H9 (cell line): ENCODE measurements around the gene PHKA2. TPM values are rescaled to one million over a fixed set of nuclear protein-coding genes. Genes with fewer than 3 reads are reported as not detected.

Experiments
- DNase-seq: peaks from one replicate; pipeline ENCODE4 v3.0.0-alpha.2; 2017
- H2AFZ ChIP-seq: one replicate; pipeline ENCODE4 v1.6.1; 2013; ENCODE audit warnings: mild to moderate bottlenecking, low read length, control low read depth, moderate library complexity
- H2AK5ac ChIP-seq: 2 replicates; pipeline ENCODE4 v1.6.1; 2013; ENCODE audit warnings: low read length, control low read depth, mixed read lengths; ENCODE audit not compliant: insufficient read length
- H2BK120ac ChIP-seq: one replicate; pipeline ENCODE4 v1.6.1; 2013; ENCODE audit warnings: low read depth, mild to moderate bottlenecking, low read length, control low read depth, inconsistent platforms; ENCODE audit not compliant: poor library complexity, severe bottlenecking
- H2BK12ac ChIP-seq: 2 replicates; pipeline ENCODE4 v1.6.1; 2013; ENCODE audit warnings: low read length, control low read depth, mixed read lengths, low read depth; ENCODE audit not compliant: insufficient read length
- H2BK15ac ChIP-seq: 2 replicates; pipeline ENCODE4 v1.6.1; 2013; ENCODE audit warnings: low read depth, low read length, control low read depth
- H2BK20ac ChIP-seq: one replicate; pipeline ENCODE4 v1.6.1; 2013; ENCODE audit warnings: low read depth, mild to moderate bottlenecking, low read length, control low read depth, inconsistent platforms; ENCODE audit not compliant: poor library complexity, severe bottlenecking
- H2BK5ac ChIP-seq: 2 replicates; pipeline ENCODE4 v1.6.1; 2013; ENCODE audit warnings: low read length, control low read depth, mixed read lengths; ENCODE audit not compliant: insufficient read length
- H3K14ac ChIP-seq: 2 replicates; pipeline ENCODE4 v1.6.1; 2013; ENCODE audit warnings: low read length, control low read depth; ENCODE audit not compliant: insufficient read depth
- H3K18ac ChIP-seq: 2 replicates; pipeline ENCODE4 v1.6.1; 2013; ENCODE audit warnings: low read depth, mild to moderate bottlenecking, mixed read lengths, low read length, control low read depth; ENCODE audit not compliant: insufficient read length
- H3K23ac ChIP-seq: 2 replicates; pipeline ENCODE4 v1.6.1; 2013; ENCODE audit warnings: low read length, control low read depth, mixed read lengths, low read depth; ENCODE audit not compliant: insufficient read length
- H3K23me2 ChIP-seq: 2 replicates; pipeline ENCODE4 v1.6.1; 2013; ENCODE audit warnings: low read depth, mild to moderate bottlenecking, mixed read lengths, low read length, control low read depth; ENCODE audit not compliant: insufficient read length, poor library complexity, severe bottlenecking
- H3K27ac ChIP-seq: 2 replicates; pipeline ENCODE4 v1.5.1; 2013; ENCODE audit warnings: low read length, control low read depth, mixed read lengths, low read depth; ENCODE audit not compliant: insufficient read length
- H3K27me3 ChIP-seq: 2 replicates; pipeline ENCODE4 v1.6.1; 2013; ENCODE audit warnings: low read length, control low read depth, inconsistent platforms; ENCODE audit not compliant: insufficient read depth
- H3K4ac ChIP-seq: 2 replicates; pipeline ENCODE4 v1.6.1; 2013; ENCODE audit warnings: low read depth, mild to moderate bottlenecking, control low read depth, inconsistent platforms, low read length, moderate library complexity
- H3K4me1 ChIP-seq: 2 replicates; pipeline ENCODE4 v1.6.1; 2013; ENCODE audit warnings: low read length, control low read depth, inconsistent platforms; ENCODE audit not compliant: insufficient read depth
- H3K4me2 ChIP-seq: 2 replicates; pipeline ENCODE4 v1.6.1; 2013; ENCODE audit warnings: low read length, control low read depth, mixed read lengths; ENCODE audit not compliant: insufficient read length, insufficient read depth
- H3K56ac ChIP-seq: 2 replicates; pipeline ENCODE4 v1.6.1; 2013; ENCODE audit warnings: low read depth, mild to moderate bottlenecking, mixed read lengths, low read length, control low read depth; ENCODE audit not compliant: insufficient read length
- H3K79me1 ChIP-seq: 2 replicates; pipeline ENCODE4 v1.6.1; 2013; ENCODE audit warnings: low read depth, mild to moderate bottlenecking, moderate library complexity, low read length, control low read depth, inconsistent platforms; ENCODE audit not compliant: insufficient read depth, poor library complexity, severe bottlenecking
- H3K79me2 ChIP-seq: 2 replicates; pipeline ENCODE4 v1.6.1; 2013; ENCODE audit warnings: low read length, control low read depth, inconsistent platforms; ENCODE audit not compliant: insufficient read depth
- H3K9ac ChIP-seq: 2 replicates; pipeline ENCODE4 v1.6.1; 2013; ENCODE audit warnings: low read length, control low read depth, mixed read lengths; ENCODE audit not compliant: insufficient read length; ENCODE audit errors: extremely low read depth
- H3K9me3 ChIP-seq: one replicate; pipeline ENCODE4 v1.6.1; 2013; ENCODE audit warnings: low read depth, low read length, inconsistent platforms; ENCODE audit not compliant: control insufficient read depth
- H3T11ph ChIP-seq: one replicate; pipeline ENCODE4 v1.6.1; 2013; ENCODE audit warnings: mild to moderate bottlenecking, low read length, control low read depth, inconsistent platforms
- H4K20me1 ChIP-seq: one replicate; pipeline ENCODE4 v1.6.1; 2013; ENCODE audit not compliant: control insufficient read depth, insufficient read length, insufficient read depth
- H4K5ac ChIP-seq: 2 replicates; pipeline ENCODE4 v1.6.1; 2013; ENCODE audit warnings: low read depth, mild to moderate bottlenecking, mixed read lengths, low read length, control low read depth; ENCODE audit not compliant: insufficient read length
- H4K8ac ChIP-seq: replicated peaks from 2 replicates; pipeline ENCODE4 v1.6.1; 2013; ENCODE audit warnings: low read length, control low read depth, mixed read lengths, low read depth; ENCODE audit not compliant: insufficient read length
- H4K91ac ChIP-seq: 2 replicates; pipeline ENCODE4 v1.6.1; 2013; ENCODE audit warnings: low read depth, mild to moderate bottlenecking, moderate library complexity, mixed read lengths, low read length, control low read depth; ENCODE audit not compliant: insufficient read length
- H3K27ac Mint-ChIP-seq, 3 experiments: 2 replicates in 2 of 3; 3 replicates in 1 of 3; pipeline ENCODE4 v1.8.0; 2020 to 2021; ENCODE audit warnings: mixed read lengths in 3 of 3, mild to moderate bottlenecking in 1 of 3, moderate library complexity in 1 of 3
- H3K27me3 Mint-ChIP-seq: 2 replicates; pipeline ENCODE4 v1.8.0; 2021; ENCODE audit warnings: low read depth, mild to moderate bottlenecking, moderate library complexity, mixed read lengths
- H3K36me3 Mint-ChIP-seq, 3 experiments: 2 replicates in 2 of 3; 3 replicates in 1 of 3; pipeline ENCODE4 v1.8.0; 2020 to 2021; ENCODE audit warnings: low read depth in 3 of 3, mixed read lengths in 3 of 3; ENCODE audit not compliant: insufficient read depth in 1 of 3
- H3K4me1 Mint-ChIP-seq, 2 experiments: 2 replicates each; pipeline ENCODE4 v1.8.0; 2020; ENCODE audit warnings: mixed read lengths in 2 of 2
- H3K4me3 Mint-ChIP-seq, 2 experiments: 2 replicates in 1 of 2; 3 replicates in 1 of 2; pipeline ENCODE4 v1.8.0; 2020 to 2021; ENCODE audit warnings: mild to moderate bottlenecking in 2 of 2, mixed read lengths in 2 of 2, moderate library complexity in 1 of 2
- H3K9me3 Mint-ChIP-seq, 2 experiments: 2 replicates in 1 of 2; 3 replicates in 1 of 2; pipeline ENCODE4 v1.8.0; 2020; ENCODE audit warnings: mild to moderate bottlenecking in 2 of 2, mixed read lengths in 2 of 2, moderate library complexity in 1 of 2
- WGBS: extraction: QIAGEN DNeasy Blood & Tissue Kit; methylation state at CpG from one replicate; pipeline ENCODE4 v1.1.7; 2013; ENCODE audit warnings: missing lambda C conversion rate, low lambda C conversion rate, mixed read lengths; ENCODE audit not compliant: insufficient read length; ENCODE audit errors: extremely low coverage; 5-methylcytosine and 5-hydroxymethylcytosine counted together
- total RNA-seq: library from RNA; stranded (reverse); gene quantifications from 2 replicates; pipeline ENCODE4 v1.2.1, GENCODE V29; 2021
- TF ChIP-seq, protein P1 (sequence below): fragments of 200-600 bp; sonication (generic); conservative IDR thresholded peaks from 3 replicates; pipeline ENCODE4 v1.8.0; 2021; ENCODE audit warnings: antibody characterized with exemption, mild to moderate bottlenecking

PHKA2 gene
- total RNA-seq, 1 experiment from 2014 or later: 24.2 TPM

DNA sequence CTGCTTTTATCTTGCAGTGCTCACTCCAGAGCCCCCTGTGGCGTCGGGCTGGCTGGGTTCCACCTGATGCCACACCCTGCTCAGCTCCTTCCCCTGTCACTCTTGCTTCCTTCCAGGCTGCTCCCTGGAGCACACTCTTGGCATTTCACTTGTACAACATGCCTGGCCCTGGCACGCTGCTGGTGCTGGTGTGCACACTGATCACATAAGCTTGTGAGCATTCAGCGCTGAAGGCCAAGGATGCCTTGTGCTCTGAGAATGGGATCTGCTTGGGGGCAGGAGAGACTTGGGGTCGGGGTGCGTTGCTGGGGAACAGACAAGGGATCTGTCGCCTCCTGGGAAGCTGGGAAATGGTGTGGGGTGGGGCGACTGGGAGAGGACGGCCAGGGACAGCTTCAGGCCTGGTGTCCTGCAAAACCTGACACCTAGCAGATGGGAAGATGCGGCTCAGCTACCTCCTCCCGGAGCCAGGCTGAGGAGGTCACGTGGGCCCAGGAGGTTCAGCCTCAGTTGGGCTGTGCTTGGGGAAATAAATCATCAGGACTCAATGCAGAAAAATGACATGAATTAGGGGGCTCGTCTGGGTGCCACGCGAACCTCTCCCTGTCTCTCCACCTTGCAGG lies 108.5 kb downstream of the PHKA2 start:
- Histone ChIP-seq H3K9ac (no peak overlapping the region), H2BK15ac (no peak overlapping the region), H4K91ac (no peak overlapping the region), H3K4me1 (no peaks in the 10 kb centered on the region), H3K9me3 (peaks cover 49% of the 10 kb centered on the region), H3K79me2 (no peaks in the 10 kb centered on the region), H3K56ac (no peak overlapping the region), H3K18ac (no peak overlapping the region), H3K4ac (no peak overlapping the region), H3K79me1 (no peaks in the 10 kb centered on the region), H2AK5ac (no peak overlapping the region), H2BK20ac (no peak overlapping the region), H3K27me3 (no peaks in the 10 kb centered on the region), H2BK12ac (no peak overlapping the region), H2BK120ac (no peak overlapping the region), H3K27ac (no peak overlapping the region), H3K4me2 (no peak overlapping the region), H4K20me1 (no peaks in the 10 kb centered on the region), H3K14ac (no peak overlapping the region), H2AFZ (no peak overlapping the region), H2BK5ac (no peak overlapping the region), H3K23ac (no peak overlapping the region), H3K23me2 (no peaks in the 10 kb centered on the region), H4K8ac (no peak overlapping the region), H4K5ac (no peak overlapping the region), H3T11ph (no peak overlapping the region)
- peaks cover 0 to 4% of the 10 kb centered on the region in 2 experiments; a peak in 1 of 4 replicates for H3K4me1 Mint-ChIP-seq
- DNase-seq: peak; percentile 20
- WGBS: no CpG with 5 or more reads among the region's 15 CpGs
- no peak overlapping the region for H3K27ac Mint-ChIP-seq
- peaks cover 2 to 4% (median 3%) of the 10 kb centered on the region in 3 experiments; a peak in 5 of 7 replicates for H3K36me3 Mint-ChIP-seq
- H3K27me3 Mint-ChIP-seq: peaks cover 2% of the 10 kb centered on the region
- H3K4me3 Mint-ChIP-seq: no peak overlapping the region
- TF ChIP-seq, protein P1, sequence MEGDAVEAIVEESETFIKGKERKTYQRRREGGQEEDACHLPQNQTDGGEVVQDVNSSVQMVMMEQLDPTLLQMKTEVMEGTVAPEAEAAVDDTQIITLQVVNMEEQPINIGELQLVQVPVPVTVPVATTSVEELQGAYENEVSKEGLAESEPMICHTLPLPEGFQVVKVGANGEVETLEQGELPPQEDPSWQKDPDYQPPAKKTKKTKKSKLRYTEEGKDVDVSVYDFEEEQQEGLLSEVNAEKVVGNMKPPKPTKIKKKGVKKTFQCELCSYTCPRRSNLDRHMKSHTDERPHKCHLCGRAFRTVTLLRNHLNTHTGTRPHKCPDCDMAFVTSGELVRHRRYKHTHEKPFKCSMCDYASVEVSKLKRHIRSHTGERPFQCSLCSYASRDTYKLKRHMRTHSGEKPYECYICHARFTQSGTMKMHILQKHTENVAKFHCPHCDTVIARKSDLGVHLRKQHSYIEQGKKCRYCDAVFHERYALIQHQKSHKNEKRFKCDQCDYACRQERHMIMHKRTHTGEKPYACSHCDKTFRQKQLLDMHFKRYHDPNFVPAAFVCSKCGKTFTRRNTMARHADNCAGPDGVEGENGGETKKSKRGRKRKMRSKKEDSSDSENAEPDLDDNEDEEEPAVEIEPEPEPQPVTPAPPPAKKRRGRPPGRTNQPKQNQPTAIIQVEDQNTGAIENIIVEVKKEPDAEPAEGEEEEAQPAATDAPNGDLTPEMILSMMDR: no peak
- peaks cover 79% of the 10 kb centered on the region in 2 experiments for H3K9me3 Mint-ChIP-seq
